ENCODE data around the gene CFAP97D1.

DNA sequence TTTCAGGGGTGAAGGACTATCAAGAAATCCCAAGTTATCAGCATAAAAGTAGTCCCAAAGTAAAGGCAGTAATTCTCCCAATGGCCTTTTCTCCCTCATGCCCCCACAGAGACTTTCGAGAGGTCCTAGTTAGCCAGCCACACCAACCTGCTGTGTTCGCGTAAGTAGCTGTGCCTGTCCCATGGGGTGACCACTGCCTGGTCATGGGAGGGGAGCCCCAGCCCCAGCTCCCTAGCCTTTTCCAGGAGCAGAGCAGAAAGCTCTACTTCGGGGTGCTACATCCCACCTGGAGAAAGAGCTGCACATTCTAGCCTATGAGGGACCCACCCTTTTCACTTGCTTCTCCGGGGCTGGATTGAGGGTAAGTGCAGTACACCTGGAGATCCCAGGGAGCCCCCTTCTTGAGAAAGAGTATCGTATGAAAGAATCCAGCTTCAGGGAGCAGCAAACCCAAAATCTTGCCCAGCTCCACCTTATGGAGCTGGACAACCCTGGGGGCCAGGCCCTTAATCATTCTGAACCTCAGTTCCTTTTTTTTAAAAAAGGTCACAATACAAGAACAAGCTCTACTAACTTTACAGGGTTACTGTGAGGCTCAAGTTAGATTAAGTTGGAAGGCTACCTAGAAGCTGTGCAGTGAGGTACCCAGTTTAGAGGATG is 13.1 kb upstream of the CFAP97D1 start:
- TF ChIP-seq, protein P1, sequence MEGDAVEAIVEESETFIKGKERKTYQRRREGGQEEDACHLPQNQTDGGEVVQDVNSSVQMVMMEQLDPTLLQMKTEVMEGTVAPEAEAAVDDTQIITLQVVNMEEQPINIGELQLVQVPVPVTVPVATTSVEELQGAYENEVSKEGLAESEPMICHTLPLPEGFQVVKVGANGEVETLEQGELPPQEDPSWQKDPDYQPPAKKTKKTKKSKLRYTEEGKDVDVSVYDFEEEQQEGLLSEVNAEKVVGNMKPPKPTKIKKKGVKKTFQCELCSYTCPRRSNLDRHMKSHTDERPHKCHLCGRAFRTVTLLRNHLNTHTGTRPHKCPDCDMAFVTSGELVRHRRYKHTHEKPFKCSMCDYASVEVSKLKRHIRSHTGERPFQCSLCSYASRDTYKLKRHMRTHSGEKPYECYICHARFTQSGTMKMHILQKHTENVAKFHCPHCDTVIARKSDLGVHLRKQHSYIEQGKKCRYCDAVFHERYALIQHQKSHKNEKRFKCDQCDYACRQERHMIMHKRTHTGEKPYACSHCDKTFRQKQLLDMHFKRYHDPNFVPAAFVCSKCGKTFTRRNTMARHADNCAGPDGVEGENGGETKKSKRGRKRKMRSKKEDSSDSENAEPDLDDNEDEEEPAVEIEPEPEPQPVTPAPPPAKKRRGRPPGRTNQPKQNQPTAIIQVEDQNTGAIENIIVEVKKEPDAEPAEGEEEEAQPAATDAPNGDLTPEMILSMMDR (IDR thresholded peaks at IDR 0.05; ENCODE audit: low read depth, low read length) = no peak
- no peak for TF ChIP-seq EZH2phosphoT487 (IDR thresholded peaks at IDR 0.05; ENCODE audit: low read depth)

All from OCI-LY3 (cell line).